Activated gamma-delta T cell treated with anti-CD3 and anti-CD28 coated beads, Interleukin-2, amount 50 U/mL, for 16 hours (primary cell): ENCODE data around the gene FXN.

Source experiments
- DNase-seq: peaks from one replicate; pipeline ENCODE4 v3.0.0-alpha.2; 2020; ENCODE audit warnings: low read depth

FXN gene

GRCh38 chr9:69141851-69142250 lies 106.3 kb downstream of the FXN start:
- DNase-seq = no peak

DNA sequence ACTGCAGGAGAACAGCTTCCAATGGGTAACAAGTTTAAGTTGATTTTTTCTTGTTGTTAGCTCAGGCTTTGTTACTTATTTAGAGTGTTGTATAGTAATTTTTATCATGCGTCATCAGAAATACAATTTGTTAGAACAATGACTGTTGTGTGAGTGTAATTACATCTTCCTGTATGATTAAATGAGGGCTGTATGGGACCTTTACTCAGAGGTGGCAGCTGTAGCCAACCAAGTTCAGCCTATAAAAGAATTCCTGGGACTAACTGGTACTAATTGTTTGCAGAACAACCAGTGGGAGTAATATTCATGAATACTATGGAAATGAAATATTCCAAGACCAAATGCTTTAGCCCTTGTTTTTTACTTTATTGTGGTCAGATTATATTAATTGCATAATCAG lies 107.7 kb downstream of the FXN start:
- no peak for DNase-seq

- no peak for DNase-seq
These were observed 109.7 kb downstream of the FXN start for GRCh38 chr9:69145144-69145715.

DNA sequence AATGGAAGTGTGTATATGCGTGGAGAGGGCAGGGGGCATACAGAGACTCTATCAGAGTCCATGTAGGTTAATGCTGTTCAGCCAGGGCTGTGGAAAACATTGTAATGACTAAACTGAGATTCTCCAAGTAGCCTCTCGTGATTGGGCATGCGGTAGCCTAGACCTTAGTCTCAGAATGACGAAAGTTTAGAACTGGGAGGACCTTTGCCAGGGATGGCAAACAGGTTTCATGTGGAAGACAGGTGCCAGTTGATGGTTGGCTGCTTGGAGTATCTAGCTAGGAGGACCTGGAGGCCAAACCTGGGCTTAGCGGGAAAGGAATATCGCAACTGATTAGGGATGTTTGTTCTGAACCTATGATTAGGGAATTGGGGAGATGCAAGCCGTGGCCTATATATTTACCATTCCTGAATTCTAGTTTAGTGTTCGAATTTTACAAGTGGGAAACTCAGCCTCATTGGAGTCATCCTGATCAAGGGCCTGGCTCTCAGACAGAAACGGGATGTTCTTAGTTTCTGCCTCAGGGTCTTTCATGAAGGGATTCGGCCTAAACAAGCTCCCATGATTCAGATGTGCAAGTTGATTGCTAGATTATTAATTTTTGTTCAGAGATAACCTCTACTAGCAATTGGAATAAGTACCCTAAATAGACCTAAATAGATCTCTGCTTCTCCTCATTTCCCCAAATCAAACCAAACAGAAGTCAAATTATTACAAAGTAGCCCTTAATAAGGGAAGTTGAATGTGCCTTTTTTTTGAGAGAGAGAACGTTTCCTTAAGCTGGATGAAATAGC lies 111.7 kb downstream of the FXN start:
- DNase-seq = no peak

GRCh38 chr9:69149321-69149807 lies 113.8 kb downstream of the FXN start:
- no peak for DNase-seq
